Measurements from ENCODE around the gene TRPM8.
"Not testable (repeated sequence)": the region's sequence is repeated elsewhere in the genome, so short reads cannot be mapped to it uniquely, and the experiment has no call there.

The TRPM8 gene

GRCh38 chr2:233917116-233917515 is at the start of gene TRPM8:
Gene TRPM8 (plus strand): TSS chr2:233917373. CDS start chr2:233926538, 9,165 bp downstream.
- FAIRE-seq, result no peak

GRCh38 chr2:233867993-233868532 is 49.1 kb upstream of the TRPM8 start, which contains the start of gene MSL3B:
Gene MSL3B (minus strand): TSS chr2:233868386.
- TF ChIP-seq, protein P1, sequence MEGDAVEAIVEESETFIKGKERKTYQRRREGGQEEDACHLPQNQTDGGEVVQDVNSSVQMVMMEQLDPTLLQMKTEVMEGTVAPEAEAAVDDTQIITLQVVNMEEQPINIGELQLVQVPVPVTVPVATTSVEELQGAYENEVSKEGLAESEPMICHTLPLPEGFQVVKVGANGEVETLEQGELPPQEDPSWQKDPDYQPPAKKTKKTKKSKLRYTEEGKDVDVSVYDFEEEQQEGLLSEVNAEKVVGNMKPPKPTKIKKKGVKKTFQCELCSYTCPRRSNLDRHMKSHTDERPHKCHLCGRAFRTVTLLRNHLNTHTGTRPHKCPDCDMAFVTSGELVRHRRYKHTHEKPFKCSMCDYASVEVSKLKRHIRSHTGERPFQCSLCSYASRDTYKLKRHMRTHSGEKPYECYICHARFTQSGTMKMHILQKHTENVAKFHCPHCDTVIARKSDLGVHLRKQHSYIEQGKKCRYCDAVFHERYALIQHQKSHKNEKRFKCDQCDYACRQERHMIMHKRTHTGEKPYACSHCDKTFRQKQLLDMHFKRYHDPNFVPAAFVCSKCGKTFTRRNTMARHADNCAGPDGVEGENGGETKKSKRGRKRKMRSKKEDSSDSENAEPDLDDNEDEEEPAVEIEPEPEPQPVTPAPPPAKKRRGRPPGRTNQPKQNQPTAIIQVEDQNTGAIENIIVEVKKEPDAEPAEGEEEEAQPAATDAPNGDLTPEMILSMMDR (IDR thresholded peaks at IDR 0.05; ENCODE audit: insufficient read depth, missing control alignments), result no peak
- DNase-seq (ENCODE audit: insufficient read length, low spot score), result no peak
- FAIRE-seq, result no peak

More at GRCh38 chr2:233917116-233917515, at the start of gene TRPM8:
- no peak for DNase-seq (ENCODE audit: insufficient read length, low spot score)
- TF ChIP-seq, protein P1 (IDR thresholded peaks at IDR 0.05; ENCODE audit: insufficient read depth, missing control alignments), result no peak

GRCh38 chr2:233871432-233871831 is 45.7 kb upstream of the TRPM8 start:
- TF ChIP-seq, protein P1 (IDR thresholded peaks at IDR 0.05; ENCODE audit: insufficient read depth, missing control alignments), result no peak
- FAIRE-seq (no peak), DNase-seq (ENCODE audit: insufficient read length, low spot score) (no peak)

DNA sequence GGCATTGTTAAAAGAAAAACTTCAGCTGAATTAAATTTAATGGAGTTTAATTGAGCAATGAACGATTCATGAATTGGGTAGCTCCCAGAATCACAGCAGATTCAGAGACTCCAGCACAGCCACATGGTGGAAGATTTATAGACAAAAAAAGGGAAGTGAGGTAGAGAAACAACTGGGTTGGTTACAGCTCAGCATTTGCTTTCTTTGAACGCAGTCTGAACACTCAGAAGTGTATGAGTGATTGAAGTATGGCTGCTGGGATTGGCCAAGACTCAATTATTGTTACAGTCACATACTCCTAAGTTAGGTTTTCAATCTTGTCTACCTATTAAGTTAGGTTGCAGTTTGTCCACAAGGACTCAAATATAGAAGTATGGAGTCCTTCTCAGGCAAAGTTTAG is 45.0 kb upstream of the TRPM8 start:
- DNase-seq (ENCODE audit: insufficient read length, low spot score); FAIRE-seq: not testable (repeated sequence)

- DNase-seq (ENCODE audit: insufficient read length, low spot score) (no peak), FAIRE-seq (no peak)
- TF ChIP-seq, protein P1 (IDR thresholded peaks at IDR 0.05; ENCODE audit: insufficient read depth, missing control alignments), result no peak
Observed at GRCh38 chr2:233882353-233882752, 34.8 kb upstream of the TRPM8 start.

- DNase-seq (ENCODE audit: insufficient read length, low spot score), result no peak
Observed at GRCh38 chr2:233892793-233893192, 24.4 kb upstream of the TRPM8 start.

DNA sequence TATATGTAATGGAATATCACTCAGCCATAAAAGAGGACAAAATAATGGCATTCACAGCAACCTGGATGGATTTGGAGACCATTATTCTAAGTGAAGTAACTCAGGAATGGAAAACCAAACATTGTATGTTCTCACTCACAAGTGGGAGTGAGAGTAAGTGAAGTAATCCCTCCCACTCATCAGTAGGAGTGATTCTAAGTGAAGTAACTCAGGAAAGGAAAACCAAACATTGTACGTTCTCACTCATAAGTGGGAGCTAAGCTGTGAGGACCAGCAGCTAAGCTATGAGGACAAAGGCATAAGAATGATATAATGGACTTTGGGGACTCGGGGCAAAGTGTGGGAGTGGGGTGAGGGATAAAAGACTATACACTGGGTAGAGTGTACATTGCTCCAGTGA is 20.9 kb upstream of the TRPM8 start:
- FAIRE-seq; DNase-seq (ENCODE audit: insufficient read length, low spot score): not testable (repeated sequence)

More at GRCh38 chr2:233892793-233893192, 24.4 kb upstream of the TRPM8 start:
- TF ChIP-seq, protein P1 (IDR thresholded peaks at IDR 0.05; ENCODE audit: insufficient read depth, missing control alignments), result no peak
- FAIRE-seq, result no peak

GRCh38 chr2:233901367-233901766 is 15.8 kb upstream of the TRPM8 start:
- TF ChIP-seq, protein P1 (IDR thresholded peaks at IDR 0.05; ENCODE audit: insufficient read depth, missing control alignments), result no peak
- FAIRE-seq (no peak), DNase-seq (ENCODE audit: insufficient read length, low spot score) (no peak)
